ENCODE measurements around the gene S100A10.

DNA sequence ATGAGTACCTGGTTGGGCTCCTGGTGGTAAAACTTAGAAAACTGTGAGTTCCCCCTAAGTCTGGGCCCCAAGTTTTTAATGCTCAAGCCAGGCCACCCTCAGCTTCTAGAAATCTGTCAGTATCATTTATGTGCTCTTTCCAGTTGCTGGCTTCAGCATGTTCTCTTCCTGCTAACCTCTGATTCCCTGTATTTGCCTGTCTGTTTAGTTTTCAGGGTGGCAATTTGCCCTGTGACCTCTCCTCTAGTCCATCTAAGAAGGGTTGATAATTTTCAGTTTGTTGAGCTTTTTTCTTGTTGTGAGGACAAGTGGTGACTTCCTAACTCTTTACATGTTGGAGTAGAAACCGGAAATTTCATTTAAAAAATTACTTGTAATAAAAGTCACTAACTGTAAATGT lies 16.0 kb upstream of the S100A10 start:
- TF ChIP-seq, protein P1, sequence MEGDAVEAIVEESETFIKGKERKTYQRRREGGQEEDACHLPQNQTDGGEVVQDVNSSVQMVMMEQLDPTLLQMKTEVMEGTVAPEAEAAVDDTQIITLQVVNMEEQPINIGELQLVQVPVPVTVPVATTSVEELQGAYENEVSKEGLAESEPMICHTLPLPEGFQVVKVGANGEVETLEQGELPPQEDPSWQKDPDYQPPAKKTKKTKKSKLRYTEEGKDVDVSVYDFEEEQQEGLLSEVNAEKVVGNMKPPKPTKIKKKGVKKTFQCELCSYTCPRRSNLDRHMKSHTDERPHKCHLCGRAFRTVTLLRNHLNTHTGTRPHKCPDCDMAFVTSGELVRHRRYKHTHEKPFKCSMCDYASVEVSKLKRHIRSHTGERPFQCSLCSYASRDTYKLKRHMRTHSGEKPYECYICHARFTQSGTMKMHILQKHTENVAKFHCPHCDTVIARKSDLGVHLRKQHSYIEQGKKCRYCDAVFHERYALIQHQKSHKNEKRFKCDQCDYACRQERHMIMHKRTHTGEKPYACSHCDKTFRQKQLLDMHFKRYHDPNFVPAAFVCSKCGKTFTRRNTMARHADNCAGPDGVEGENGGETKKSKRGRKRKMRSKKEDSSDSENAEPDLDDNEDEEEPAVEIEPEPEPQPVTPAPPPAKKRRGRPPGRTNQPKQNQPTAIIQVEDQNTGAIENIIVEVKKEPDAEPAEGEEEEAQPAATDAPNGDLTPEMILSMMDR (IDR thresholded peaks at IDR 0.05) = no peak
- TF ChIP-seq POLR2A (IDR thresholded peaks at IDR 0.05) = no peak

Measured in thyroid gland (tissue), 4 donors.